GM13976 (cell line): ENCODE data around the gene CLCNKB.
"Not testable (repeated sequence)": the region's sequence is repeated elsewhere in the genome, so short reads cannot be mapped to it uniquely, and the experiment has no call there.

Experiments
- DNase-seq: peaks from one replicate; pipeline ENCODE4 v3.0.0; 2012; ENCODE audit warnings: low spot score
- in situ Hi-C: fragments of 300-500 bp; cut with MboI; formaldehyde crosslinking; loops from one replicate; pipeline ENCODE4 v1.12.0; 2022; ENCODE audit warnings: low sequenced_read_pairs, mixed read lengths, inconsistent platforms; ENCODE audit not compliant: unreplicated experiment
- TF ChIP-seq, protein P1 (sequence below): IDR thresholded peaks from 2 replicates; pipeline ENCODE4 v1.5.1; 2012; ENCODE audit warnings: borderline replicate concordance, mild to moderate bottlenecking; ENCODE audit not compliant: insufficient read depth; ENCODE audit errors: extremely low read depth, missing control alignments, control extremely low read depth

Gene CLCNKB

DNA sequence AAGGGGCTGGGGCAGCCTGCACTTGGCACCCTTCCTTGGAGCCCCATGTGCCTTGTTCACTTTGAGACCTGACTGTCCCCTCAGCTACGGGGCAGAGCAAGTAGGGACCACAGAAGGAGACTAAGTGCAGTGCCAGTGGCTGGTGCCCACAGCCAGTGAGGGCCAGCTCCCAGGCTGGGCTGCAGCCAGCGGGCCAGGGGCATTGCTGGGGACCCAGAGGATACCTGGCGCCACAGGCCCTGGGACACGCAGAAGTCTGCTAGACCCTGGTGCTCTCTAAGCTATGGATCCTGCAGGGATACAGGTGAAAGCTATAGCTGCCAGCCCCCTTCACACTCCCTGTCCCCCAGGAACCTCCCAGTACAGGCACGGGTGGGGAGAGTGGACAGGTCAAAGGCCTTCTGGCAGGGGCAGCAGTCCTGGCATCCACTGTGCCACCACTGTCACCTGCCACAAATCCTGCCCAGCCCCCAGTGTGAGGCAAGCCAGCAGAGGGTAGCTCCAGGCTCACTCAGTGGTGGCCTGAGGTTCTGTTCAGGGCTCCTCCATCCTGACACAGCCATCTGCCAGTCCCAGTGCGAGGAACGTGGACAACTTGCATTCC lies 20.4 kb upstream of the CLCNKB start:
- TF ChIP-seq, protein P1, sequence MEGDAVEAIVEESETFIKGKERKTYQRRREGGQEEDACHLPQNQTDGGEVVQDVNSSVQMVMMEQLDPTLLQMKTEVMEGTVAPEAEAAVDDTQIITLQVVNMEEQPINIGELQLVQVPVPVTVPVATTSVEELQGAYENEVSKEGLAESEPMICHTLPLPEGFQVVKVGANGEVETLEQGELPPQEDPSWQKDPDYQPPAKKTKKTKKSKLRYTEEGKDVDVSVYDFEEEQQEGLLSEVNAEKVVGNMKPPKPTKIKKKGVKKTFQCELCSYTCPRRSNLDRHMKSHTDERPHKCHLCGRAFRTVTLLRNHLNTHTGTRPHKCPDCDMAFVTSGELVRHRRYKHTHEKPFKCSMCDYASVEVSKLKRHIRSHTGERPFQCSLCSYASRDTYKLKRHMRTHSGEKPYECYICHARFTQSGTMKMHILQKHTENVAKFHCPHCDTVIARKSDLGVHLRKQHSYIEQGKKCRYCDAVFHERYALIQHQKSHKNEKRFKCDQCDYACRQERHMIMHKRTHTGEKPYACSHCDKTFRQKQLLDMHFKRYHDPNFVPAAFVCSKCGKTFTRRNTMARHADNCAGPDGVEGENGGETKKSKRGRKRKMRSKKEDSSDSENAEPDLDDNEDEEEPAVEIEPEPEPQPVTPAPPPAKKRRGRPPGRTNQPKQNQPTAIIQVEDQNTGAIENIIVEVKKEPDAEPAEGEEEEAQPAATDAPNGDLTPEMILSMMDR: no peak
- no peak for DNase-seq
- in situ Hi-C loops: no loop called here

DNA sequence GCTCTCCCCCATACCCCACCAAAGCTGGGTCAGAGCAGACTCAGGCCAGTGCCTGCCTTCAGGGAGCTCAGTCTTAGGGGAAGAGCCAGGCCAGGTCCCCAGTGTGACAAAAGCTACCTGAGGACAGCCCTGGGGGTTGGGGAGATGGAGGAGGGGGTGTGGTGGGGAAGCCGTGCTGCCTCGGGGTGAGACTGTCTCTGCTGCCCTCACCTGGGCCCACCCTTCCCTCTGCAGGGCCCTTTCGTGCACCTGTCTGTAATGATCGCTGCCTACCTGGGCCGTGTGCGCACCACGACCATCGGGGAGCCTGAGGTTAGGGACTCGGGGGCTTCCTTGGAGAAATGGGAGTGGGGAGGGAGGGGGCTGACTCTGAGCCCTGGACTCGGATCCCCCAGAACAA lies 17.3 kb upstream of the CLCNKB start:
- in situ Hi-C loops, DNase-seq: not testable (repeated sequence)

DNA sequence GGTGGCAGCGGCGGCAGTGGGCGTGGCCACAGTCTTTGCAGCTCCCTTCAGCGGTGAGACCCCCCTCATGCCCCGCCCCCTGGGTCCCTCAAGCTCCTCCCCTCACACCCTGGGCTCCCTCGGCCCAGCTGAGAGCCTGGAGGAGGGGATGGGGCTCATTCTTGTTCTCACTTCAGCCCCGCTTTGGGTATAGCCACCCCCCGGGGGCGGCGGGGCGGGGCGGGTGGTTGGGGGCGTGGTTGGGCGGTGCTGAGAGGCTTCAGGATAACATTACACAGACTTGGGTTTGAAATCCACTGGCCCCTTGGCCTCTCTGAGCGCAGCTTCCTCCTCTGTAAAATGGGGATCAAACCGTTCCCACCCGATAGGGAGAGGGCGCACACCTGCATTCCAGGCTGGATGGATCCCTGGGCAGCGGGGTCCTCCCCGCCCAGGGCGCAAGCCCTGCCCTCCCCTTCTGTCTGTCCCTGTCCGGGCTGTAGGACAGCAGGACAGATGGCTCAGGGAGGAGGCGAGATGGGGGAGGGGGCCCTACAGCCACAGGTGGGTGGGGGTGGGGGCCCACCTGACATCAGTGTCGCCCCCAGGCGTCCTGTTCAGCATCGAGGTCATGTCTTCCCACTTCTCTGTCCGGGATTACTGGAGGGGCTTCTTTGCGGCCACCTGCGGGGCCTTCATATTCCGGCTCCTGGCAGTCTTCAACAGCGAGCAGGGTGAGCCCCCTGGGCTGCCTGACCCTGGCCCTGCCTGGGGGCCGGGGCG lies 16.7 kb upstream of the CLCNKB start:
- in situ Hi-C loops: no loop called here
- TF ChIP-seq, protein P1: no peak
- peak; percentile 58 for DNase-seq

DNA sequence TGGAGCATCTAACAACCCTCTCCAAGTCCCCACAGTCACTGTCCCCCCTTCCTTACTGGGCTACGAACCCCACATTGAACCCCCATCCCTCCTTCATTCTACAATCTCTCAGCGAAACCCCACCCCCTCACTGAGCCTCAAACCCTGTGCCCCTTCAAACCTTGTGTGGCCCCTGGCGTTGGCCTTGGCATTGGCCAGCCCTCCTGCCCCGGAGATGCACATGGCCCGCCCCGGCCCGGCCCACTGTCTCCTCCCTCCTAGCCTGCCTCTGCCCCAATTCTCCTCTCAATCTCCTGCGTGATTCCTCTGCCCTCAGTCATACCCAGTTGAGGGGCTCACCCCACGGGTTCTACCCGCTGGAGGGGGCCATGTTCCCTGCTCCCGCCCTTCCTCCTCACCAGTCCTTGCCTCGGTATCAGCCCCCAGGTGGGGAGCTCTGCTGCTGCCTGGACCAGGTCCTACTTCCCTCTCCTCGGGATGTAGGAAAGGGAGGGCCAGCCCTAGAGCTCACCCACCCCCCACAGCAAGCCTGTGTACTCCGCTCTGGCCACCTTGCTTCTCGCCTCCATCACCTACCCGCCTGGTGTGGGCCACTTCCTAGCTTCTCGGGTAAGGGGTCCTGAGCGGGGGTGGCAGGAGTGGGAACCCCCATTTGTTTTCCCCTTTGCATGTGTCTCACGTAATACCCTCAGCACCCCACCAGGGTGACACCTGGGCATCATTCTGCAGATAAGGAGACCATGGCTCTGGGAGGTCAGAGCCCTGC lies 15.2 kb upstream of the CLCNKB start:
- in situ Hi-C loops: no loop called here
- DNase-seq: no peak
- TF ChIP-seq, protein P1: no peak

DNA sequence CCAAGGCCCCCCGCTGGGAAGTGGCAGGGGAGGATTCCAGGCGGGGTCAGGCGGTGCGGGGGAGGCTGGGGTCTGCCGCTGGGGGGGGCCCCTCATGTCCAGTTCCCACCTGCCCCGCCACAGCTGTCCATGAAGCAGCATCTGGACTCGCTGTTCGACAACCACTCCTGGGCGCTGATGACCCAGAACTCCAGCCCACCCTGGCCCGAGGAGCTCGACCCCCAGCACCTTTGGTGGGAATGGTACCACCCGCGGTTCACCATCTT lies 14.6 kb upstream of the CLCNKB start:
- in situ Hi-C loops, DNase-seq: not testable (repeated sequence)

DNA sequence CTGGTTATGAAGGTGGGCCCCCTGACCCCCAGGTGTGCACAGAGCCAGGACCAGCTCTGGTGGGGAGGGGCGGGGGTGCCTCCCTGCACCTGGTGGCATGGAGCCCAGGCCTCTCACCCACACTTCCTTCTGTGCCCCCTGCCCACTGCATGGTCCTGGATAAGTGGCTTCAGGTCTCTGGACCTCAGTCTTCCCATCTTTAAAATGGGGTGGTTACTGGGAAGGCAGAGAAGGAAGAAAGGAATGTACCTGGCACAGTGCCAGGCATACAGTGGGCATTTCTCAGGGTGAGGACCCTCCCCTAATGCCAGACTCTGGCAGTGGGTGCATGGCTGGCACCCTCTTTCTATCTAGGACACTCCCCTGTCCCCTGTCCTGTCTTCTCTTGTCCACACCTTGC lies 14.3 kb upstream of the CLCNKB start:
- no peak for DNase-seq
- in situ Hi-C loops: no loop called here
- TF ChIP-seq, protein P1: no peak

DNA sequence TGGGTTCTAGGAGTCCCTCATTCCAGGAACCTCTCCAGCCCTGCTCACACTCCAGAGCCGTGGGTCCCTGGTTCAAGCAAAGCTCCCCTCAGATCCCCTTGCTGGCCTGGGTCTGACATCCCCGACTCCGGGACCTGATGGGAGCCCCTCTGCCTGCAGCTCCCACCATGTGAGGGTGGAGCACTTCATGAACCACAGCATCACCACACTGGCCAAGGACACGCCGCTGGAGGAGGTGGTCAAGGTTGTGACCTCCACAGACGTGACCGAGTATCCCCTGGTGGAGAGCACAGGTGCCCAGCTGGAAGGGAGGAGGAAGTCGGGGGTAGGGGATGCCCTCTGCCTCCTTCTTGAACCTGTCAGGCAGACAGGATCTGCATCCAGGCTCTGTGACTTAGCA lies 12.0 kb upstream of the CLCNKB start:
- in situ Hi-C loops: no loop called here
- DNase-seq: no peak
- TF ChIP-seq, protein P1: no peak
